ENCODE results near the gene PLXNA4.

PLXNA4 gene

GRCh38 chr7:132492823-132493445 lies 83.3 kb downstream of the PLXNA4 start:
- no peaks in the 10 kb centered on the region for H3K27me3 ChIP-seq (ENCODE audit: insufficient read depth, poor library complexity, severe bottlenecking)
- no peak for DNase-seq (ENCODE audit: low read depth in 1 of 2, low spot score in 1 of 2)
- TF ChIP-seq GABPA (IDR thresholded peaks at IDR 0.05; ENCODE audit: low read depth) (no peak), CTCF (IDR thresholded peaks at IDR 0.05; ENCODE audit: insufficient read depth, low read length) (no peak), POLR2AphosphoS5 (IDR thresholded peaks at IDR 0.05; ENCODE audit: low read depth) (no peak), SPI1 (IDR thresholded peaks at IDR 0.05; ENCODE audit: borderline replicate concordance, low read depth) (no peak)
- TF ChIP-seq, protein P1, sequence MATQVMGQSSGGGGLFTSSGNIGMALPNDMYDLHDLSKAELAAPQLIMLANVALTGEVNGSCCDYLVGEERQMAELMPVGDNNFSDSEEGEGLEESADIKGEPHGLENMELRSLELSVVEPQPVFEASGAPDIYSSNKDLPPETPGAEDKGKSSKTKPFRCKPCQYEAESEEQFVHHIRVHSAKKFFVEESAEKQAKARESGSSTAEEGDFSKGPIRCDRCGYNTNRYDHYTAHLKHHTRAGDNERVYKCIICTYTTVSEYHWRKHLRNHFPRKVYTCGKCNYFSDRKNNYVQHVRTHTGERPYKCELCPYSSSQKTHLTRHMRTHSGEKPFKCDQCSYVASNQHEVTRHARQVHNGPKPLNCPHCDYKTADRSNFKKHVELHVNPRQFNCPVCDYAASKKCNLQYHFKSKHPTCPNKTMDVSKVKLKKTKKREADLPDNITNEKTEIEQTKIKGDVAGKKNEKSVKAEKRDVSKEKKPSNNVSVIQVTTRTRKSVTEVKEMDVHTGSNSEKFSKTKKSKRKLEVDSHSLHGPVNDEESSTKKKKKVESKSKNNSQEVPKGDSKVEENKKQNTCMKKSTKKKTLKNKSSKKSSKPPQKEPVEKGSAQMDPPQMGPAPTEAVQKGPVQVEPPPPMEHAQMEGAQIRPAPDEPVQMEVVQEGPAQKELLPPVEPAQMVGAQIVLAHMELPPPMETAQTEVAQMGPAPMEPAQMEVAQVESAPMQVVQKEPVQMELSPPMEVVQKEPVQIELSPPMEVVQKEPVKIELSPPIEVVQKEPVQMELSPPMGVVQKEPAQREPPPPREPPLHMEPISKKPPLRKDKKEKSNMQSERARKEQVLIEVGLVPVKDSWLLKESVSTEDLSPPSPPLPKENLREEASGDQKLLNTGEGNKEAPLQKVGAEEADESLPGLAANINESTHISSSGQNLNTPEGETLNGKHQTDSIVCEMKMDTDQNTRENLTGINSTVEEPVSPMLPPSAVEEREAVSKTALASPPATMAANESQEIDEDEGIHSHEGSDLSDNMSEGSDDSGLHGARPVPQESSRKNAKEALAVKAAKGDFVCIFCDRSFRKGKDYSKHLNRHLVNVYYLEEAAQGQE (IDR thresholded peaks at IDR 0.05; ENCODE audit: insufficient replicate concordance, low read depth) = no peak
- no peak overlapping the region for H3K4me3 ChIP-seq (replicated peaks; ENCODE audit: insufficient read depth, low read length)
- no peak overlapping the region for H3K27ac ChIP-seq (replicated peaks)

DNA sequence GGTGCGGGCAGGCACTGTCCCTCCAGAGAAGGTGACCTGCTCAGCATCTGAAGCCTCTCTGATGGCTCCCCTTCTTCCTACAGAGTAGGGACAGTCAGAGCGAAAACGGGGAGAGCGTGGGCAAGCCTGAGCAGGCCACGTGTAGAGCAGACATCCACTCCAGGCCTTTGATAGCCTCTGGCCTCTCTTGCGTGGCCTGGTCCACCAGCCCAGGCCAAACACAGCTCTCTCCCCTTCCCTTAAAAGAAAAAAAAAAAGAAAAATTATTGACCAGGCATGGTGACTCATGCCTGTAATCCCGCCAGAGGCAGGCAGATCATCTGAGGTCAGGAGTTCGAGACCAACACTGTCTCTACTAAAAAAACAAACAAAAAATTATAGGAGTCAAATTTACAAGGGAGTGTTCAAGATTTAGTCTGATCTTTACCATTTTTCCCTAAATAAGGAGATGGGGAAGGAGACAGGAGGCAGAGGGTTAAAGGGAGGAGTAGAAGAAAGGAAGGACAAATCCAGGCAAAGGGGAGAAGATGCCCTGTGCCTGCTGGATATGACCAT lies 84.8 kb downstream of the PLXNA4 start:
- H3K27me3 ChIP-seq (ENCODE audit: insufficient read depth, poor library complexity, severe bottlenecking) = no peaks in the 10 kb centered on the region
- no peak for TF ChIP-seq POLR2AphosphoS5 (IDR thresholded peaks at IDR 0.05; ENCODE audit: low read depth)
- no peak for TF ChIP-seq SPI1 (IDR thresholded peaks at IDR 0.05; ENCODE audit: borderline replicate concordance, low read depth)
- no peak for TF ChIP-seq GABPA (IDR thresholded peaks at IDR 0.05; ENCODE audit: low read depth)
- no peak for TF ChIP-seq CTCF (IDR thresholded peaks at IDR 0.05; ENCODE audit: insufficient read depth, low read length)
- TF ChIP-seq, protein P1 (IDR thresholded peaks at IDR 0.05; ENCODE audit: insufficient replicate concordance, low read depth) = no peak
- no peak overlapping the region for H3K4me3 ChIP-seq (replicated peaks; ENCODE audit: insufficient read depth, low read length)
- H3K27ac ChIP-seq (replicated peaks) = no peak overlapping the region
- no peak for DNase-seq (ENCODE audit: low read depth in 1 of 2, low spot score in 1 of 2)

DNA sequence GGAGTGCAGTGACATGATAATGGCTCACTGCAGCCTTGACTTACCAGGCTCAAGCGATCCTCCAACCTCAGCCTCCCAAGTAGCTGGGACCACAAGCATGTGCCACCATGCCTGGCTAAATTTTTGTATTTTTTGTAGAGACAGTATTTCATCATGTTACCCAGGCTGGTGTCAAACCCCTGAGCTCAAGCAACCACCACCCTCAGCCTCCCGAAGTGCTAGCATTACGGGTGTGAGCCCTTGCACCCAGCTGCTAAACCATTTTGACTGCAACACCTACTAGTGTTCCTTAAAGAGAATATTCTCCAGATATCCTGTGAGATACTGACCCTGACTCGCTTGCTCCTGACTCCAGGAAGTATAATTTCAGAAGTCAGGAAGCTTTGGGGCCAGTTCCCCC lies 85.8 kb downstream of the PLXNA4 start:
- H3K27me3 ChIP-seq (ENCODE audit: insufficient read depth, poor library complexity, severe bottlenecking) = no peaks in the 10 kb centered on the region

More for the DNA sequence above, 85.8 kb downstream of the PLXNA4 start:
- DNase-seq (ENCODE audit: low read depth in 1 of 2, low spot score in 1 of 2) = no peak
- Histone ChIP-seq H3K27ac (replicated peaks) (no peak overlapping the region), H3K4me3 (replicated peaks; ENCODE audit: insufficient read depth, low read length) (no peak overlapping the region)
- TF ChIP-seq, protein P1 (IDR thresholded peaks at IDR 0.05; ENCODE audit: insufficient replicate concordance, low read depth) = no peak
- TF ChIP-seq POLR2AphosphoS5 (IDR thresholded peaks at IDR 0.05; ENCODE audit: low read depth) = no peak
- no peak for TF ChIP-seq CTCF (IDR thresholded peaks at IDR 0.05; ENCODE audit: insufficient read depth, low read length)
- no peak for TF ChIP-seq GABPA (IDR thresholded peaks at IDR 0.05; ENCODE audit: low read depth)
- TF ChIP-seq SPI1 (IDR thresholded peaks at IDR 0.05; ENCODE audit: borderline replicate concordance, low read depth) = no peak
